Stimulated activated CD4-positive, alpha-beta T cell treated with anti-CD3 and anti-CD28 coated beads, Interleukin-12 subunit alpha, Interleukin-12 subunit beta, amount 100 ng/mL, for 4 hours (primary cell): ENCODE measurements around the gene NMRK2.

Source experiments
- DNase-seq: peaks from one replicate; pipeline ENCODE4 v3.0.0-alpha.2; 2020

NMRK2 gene

GRCh38 chr19:3982701-3983541 lies 50.1 kb downstream of the NMRK2 start:
- DNase-seq = no peak

- no peak for DNase-seq
Measured at GRCh38 chr19:3983542-3983914, 50.7 kb downstream of the NMRK2 start.

DNA sequence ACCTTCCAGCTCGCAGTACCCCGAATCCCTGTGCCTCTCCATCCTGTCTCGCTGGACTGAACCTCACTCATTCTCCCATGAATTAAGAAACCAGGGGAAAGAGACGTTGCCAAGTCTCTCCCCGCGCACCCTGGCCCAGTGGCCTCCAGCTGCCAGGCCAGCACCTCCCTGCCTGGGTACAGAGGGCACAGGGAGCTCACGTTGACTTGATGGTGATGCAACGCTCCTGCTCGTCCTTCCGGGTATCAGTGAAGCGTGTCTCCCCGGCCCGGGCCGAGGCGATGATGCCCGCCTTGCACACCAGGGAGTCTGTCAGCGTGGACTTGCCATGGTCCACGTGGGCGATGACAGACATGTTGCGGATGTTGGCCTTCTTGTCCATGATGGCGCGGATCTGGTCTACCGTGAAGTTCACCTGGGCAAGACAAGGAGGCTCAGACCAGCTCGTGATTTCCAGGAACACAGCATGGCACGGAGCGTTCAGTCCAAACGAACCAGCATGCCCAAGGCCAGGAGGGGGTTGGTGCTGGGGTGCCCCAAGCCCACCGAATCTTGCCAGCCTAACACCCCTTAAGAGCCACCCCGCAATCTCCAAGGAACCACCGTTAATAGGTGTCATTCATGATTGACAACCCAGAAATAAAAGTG lies 51.2 kb downstream of the NMRK2 start:
- peak; percentile 38 for DNase-seq

DNA sequence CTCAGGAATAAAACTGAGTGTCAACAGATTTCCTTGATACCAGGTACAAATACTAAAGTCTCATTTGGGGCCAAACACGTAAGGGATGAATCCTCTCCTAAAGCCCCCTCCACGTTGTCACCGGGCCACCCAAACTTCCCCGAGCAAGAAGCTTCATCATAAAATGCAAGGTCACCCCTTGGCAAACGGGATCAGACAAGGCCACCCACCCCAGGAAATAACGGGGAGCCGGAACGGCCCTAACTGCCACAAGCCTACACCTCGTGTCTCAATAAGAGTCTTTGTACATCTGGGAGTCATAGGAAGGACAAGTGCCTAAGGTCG lies 51.7 kb downstream of the NMRK2 start:
- peak; percentile 28 for DNase-seq

DNA sequence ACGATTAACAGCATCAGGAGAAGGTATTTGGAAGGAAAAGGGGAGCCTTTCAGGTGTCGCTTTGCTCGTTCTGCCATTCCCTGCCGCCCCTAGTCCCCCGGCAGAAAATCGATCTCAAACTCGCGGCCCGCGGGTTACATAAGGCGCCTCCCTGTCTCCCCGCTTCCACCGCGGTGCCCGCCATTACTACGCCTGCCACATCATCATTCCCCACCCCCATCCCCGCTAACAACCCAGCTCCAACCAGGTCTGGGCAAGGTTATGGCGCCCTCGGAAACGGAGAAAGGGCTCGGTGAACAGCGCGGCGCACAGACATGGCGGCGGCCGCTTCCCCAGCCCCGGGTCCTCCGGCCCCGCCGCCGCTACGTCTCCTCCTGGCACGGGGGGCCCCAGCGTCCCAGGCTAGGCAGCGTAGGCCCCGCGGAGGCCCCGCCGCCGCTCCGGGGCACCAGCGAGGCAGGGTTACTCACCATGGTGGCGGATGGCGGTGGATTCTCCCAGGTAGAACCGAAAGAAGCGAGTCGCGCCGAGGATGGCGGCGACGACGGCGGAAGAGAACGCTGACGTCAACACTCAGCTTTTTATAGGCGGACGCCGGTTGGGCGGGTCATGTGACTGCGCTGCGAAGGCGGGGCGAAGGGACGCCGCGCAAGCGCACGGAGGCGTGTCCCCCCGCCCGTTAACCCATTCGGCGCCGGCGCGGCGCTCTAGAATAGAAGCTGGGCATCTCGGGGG lies 52.2 kb downstream of the NMRK2 start, which contains the start of gene EEF2:
EEF2 (minus strand) TSS at position 556 of the 735 bp plus-strand sequence; CDS start at position 473, 83 bp downstream.
- peak; percentile 90 for DNase-seq

GRCh38 chr19:3985643-3986259 lies 52.9 kb downstream of the NMRK2 start:
- DNase-seq = no peak

DNA sequence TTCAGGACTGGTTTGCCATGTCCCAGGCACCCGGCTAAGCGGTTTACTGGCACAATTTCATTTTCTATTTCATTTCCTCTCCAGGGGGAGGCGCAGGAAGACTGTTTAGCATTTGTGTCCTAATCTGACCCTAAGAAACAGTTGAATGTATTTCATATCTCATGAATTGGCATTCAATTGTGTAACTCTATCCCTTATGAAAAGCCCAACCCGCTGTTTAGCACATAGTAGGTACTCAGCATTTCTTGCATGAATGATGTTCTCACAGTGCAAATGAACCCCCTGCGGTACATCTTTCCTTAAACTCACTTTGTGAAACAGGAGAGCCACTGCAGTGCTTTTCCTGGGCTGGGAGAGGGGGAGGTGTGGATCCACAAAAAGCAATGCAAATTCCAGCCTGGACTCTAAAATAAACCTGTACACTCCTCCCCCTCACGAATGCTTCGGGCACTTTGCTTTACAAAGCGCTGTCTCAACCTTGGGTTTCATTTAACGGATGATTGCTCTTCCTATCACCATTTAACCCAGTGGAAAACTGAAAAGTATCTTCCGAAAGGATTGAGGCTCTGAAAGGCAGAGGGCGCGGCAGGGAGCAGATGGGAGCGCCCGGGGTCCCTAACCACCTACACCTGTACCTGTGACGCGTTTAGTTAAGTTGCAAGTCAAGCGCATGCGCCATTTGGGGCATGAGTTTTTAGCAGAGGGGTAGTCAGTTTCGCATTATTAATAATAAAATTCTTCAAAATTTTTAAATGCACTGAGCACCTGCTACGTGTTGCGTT lies 53.6 kb downstream of the NMRK2 start:
- DNase-seq = peak; percentile 44

DNA sequence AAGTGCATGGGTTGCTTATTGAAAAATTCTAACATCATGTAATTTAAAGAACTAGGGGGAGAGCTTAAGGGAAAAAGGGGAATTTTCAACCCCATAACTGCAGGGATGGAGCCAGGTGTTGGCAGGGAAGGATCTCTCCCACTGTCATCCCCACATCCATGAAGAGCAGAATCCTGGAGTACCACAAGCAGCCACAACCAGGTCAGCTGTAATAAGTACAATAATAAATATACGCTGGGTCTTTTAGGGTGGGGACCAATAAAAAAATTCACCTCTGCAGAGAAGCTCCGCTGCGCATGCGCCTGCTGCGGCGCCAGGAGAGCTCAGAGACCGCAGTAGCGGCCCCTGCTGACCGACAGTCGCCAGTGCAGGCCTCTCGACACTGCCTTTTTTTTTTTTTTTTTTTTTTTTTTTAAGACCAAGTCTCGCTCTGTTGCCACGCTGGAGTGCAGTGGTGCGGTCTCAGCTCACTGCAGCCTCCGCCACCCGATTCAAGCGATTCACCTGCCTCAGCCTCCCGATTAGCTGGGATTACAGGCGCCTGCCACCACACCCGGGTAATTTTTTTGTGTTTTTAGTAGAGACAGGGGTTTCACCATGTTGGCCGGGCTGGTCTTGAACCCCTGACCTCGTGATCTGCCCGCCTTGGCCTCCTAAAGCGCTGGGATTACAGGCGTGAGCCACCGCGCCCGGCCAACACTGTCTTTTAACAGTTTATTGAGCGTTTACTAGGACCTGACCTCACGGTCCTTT lies 54.9 kb downstream of the NMRK2 start:
- peak; percentile 87 for DNase-seq

- no peak for DNase-seq
Measured at GRCh38 chr19:3990815-3991117, 57.9 kb downstream of the NMRK2 start.
